Rectal smooth muscle tissue (tissue), 1 donor: ENCODE measurements around the gene ZBTB11.
"Not testable (repeated sequence)": the region's sequence is repeated elsewhere in the genome, so short reads cannot be mapped to it uniquely, and the experiment has no call there.

ENCODE experiments used
- H3K27ac ChIP-seq: one replicate; pipeline ENCODE4 v1.7.0; 2013; ENCODE audit warnings: low read depth, low read length, inconsistent platforms
- H3K27me3 ChIP-seq: one replicate; pipeline ENCODE4 v1.7.0; 2013; ENCODE audit warnings: low read length; ENCODE audit not compliant: control insufficient read depth, insufficient read depth
- H3K36me3 ChIP-seq: one replicate; pipeline ENCODE4 v1.7.0; 2013; ENCODE audit warnings: low read length; ENCODE audit not compliant: control insufficient read depth, insufficient read depth
- H3K4me1 ChIP-seq: one replicate; pipeline ENCODE4 v1.7.0; 2013; ENCODE audit warnings: low read length; ENCODE audit not compliant: control insufficient read depth, insufficient read depth
- H3K4me3 ChIP-seq: one replicate; pipeline ENCODE4 v1.7.0; 2013; ENCODE audit warnings: low read length
- H3K9ac ChIP-seq: one replicate; pipeline ENCODE4 v1.7.0; 2013; ENCODE audit warnings: low read length

Gene ZBTB11

GRCh38 chr3:101635345-101635744 is 41.6 kb downstream of the ZBTB11 start:
- no peak overlapping the region for H3K27ac ChIP-seq
- H3K4me1 ChIP-seq, result no peaks in the 10 kb centered on the region
- no peaks in the 10 kb centered on the region for H3K36me3 ChIP-seq

GRCh38 chr3:101634591-101635196 is 42.2 kb downstream of the ZBTB11 start:
- no peak overlapping the region for H3K4me3 ChIP-seq
- no peak overlapping the region for H3K27ac ChIP-seq
- H3K4me1 ChIP-seq, result no peaks in the 10 kb centered on the region
- no peaks in the 10 kb centered on the region for H3K36me3 ChIP-seq
- H3K27me3 ChIP-seq, result no peaks in the 10 kb centered on the region
- H3K9ac ChIP-seq, result no peak overlapping the region

More at GRCh38 chr3:101635345-101635744, 41.6 kb downstream of the ZBTB11 start:
- Histone ChIP-seq H3K9ac (no peak overlapping the region), H3K4me3 (no peak overlapping the region), H3K27me3 (no peaks in the 10 kb centered on the region)

GRCh38 chr3:101633186-101633585 is 43.7 kb downstream of the ZBTB11 start:
- no peak overlapping the region for H3K27ac ChIP-seq
- H3K27me3 ChIP-seq, result no peaks in the 10 kb centered on the region
- H3K4me1 ChIP-seq, result no peaks in the 10 kb centered on the region
- H3K36me3 ChIP-seq, result no peaks in the 10 kb centered on the region
- no peak overlapping the region for H3K4me3 ChIP-seq
- H3K9ac ChIP-seq, result no peak overlapping the region

GRCh38 chr3:101632586-101632985 is 44.3 kb downstream of the ZBTB11 start:
- H3K27ac ChIP-seq, result no peak overlapping the region
- H3K27me3 ChIP-seq, result no peaks in the 10 kb centered on the region
- H3K36me3 ChIP-seq, result no peaks in the 10 kb centered on the region
- no peaks in the 10 kb centered on the region for H3K4me1 ChIP-seq
- H3K4me3 ChIP-seq, result no peak overlapping the region
- H3K9ac ChIP-seq, result no peak overlapping the region

GRCh38 chr3:101631959-101632358 is 45.0 kb downstream of the ZBTB11 start:
- not testable (repeated sequence) for H3K36me3 ChIP-seq, H3K4me3 ChIP-seq, H3K4me1 ChIP-seq, H3K9ac ChIP-seq, H3K27ac ChIP-seq, H3K27me3 ChIP-seq

GRCh38 chr3:101631098-101631796 is 45.7 kb downstream of the ZBTB11 start:
- H3K9ac ChIP-seq, result no peak overlapping the region
- H3K27ac ChIP-seq, result no peak overlapping the region
- H3K36me3 ChIP-seq, result no peaks in the 10 kb centered on the region
- H3K4me3 ChIP-seq, result no peak overlapping the region
- H3K27me3 ChIP-seq, result no peaks in the 10 kb centered on the region
- no peaks in the 10 kb centered on the region for H3K4me1 ChIP-seq

GRCh38 chr3:101629219-101629618 is 47.7 kb downstream of the ZBTB11 start:
- H3K4me3 ChIP-seq, result no peak overlapping the region
- no peak overlapping the region for H3K27ac ChIP-seq
- H3K27me3 ChIP-seq, result no peaks in the 10 kb centered on the region
- H3K9ac ChIP-seq, result no peak overlapping the region
- no peaks in the 10 kb centered on the region for H3K36me3 ChIP-seq
- H3K4me1 ChIP-seq, result no peaks in the 10 kb centered on the region

GRCh38 chr3:101625879-101626278 is 51.1 kb downstream of the ZBTB11 start:
- H3K27me3 ChIP-seq, result no peaks in the 10 kb centered on the region
- H3K4me1 ChIP-seq, result no peaks in the 10 kb centered on the region
- H3K4me3 ChIP-seq, result no peak overlapping the region
- H3K9ac ChIP-seq, result no peak overlapping the region
- no peak overlapping the region for H3K27ac ChIP-seq
- H3K36me3 ChIP-seq, result no peaks in the 10 kb centered on the region

- Histone ChIP-seq H3K27me3 (no peaks in the 10 kb centered on the region), H3K36me3 (no peaks in the 10 kb centered on the region), H3K4me3 (no peak overlapping the region), H3K9ac (no peak overlapping the region), H3K27ac (no peak overlapping the region), H3K4me1 (no peaks in the 10 kb centered on the region)
Observed at GRCh38 chr3:101624857-101625256, 52.1 kb downstream of the ZBTB11 start.

GRCh38 chr3:101623656-101624055 is 53.3 kb downstream of the ZBTB11 start:
- Histone ChIP-seq H3K27ac (no peak overlapping the region), H3K4me3 (no peak overlapping the region), H3K36me3 (no peaks in the 10 kb centered on the region), H3K27me3 (no peaks in the 10 kb centered on the region), H3K9ac (no peak overlapping the region), H3K4me1 (no peaks in the 10 kb centered on the region)

- Histone ChIP-seq H3K4me3 (no peak overlapping the region), H3K4me1 (no peaks in the 10 kb centered on the region), H3K9ac (no peak overlapping the region)
Observed at GRCh38 chr3:101619734-101620133, 57.2 kb downstream of the ZBTB11 start.

GRCh38 chr3:101618726-101619125 is 58.2 kb downstream of the ZBTB11 start:
- Histone ChIP-seq H3K36me3 (no peaks in the 10 kb centered on the region), H3K4me3 (no peak overlapping the region), H3K27me3 (no peaks in the 10 kb centered on the region)

More at GRCh38 chr3:101619734-101620133, 57.2 kb downstream of the ZBTB11 start:
- H3K36me3 ChIP-seq, result no peaks in the 10 kb centered on the region
- no peak overlapping the region for H3K27ac ChIP-seq
- H3K27me3 ChIP-seq, result no peaks in the 10 kb centered on the region

GRCh38 chr3:101617478-101617877 is 59.5 kb downstream of the ZBTB11 start:
- H3K4me3 ChIP-seq, result no peak overlapping the region
- no peaks in the 10 kb centered on the region for H3K36me3 ChIP-seq
- H3K9ac ChIP-seq, result no peak overlapping the region
- H3K27me3 ChIP-seq, result no peaks in the 10 kb centered on the region
- no peak overlapping the region for H3K27ac ChIP-seq
- H3K4me1 ChIP-seq, result no peaks in the 10 kb centered on the region

More at GRCh38 chr3:101618726-101619125, 58.2 kb downstream of the ZBTB11 start:
- Histone ChIP-seq H3K9ac (no peak overlapping the region), H3K4me1 (no peaks in the 10 kb centered on the region), H3K27ac (no peak overlapping the region)
